Skeletal muscle satellite cell (primary cell): ENCODE results near the gene CCDC60.

ENCODE experiments used
- H3K27me3 ChIP-seq: 2 replicates; pipeline ENCODE4 v1.7.0; 2013; ENCODE audit warnings: low read length; ENCODE audit not compliant: control insufficient read depth, insufficient read depth
- H3K36me3 ChIP-seq: 2 replicates; pipeline ENCODE4 v1.7.0; 2013; ENCODE audit warnings: mild to moderate bottlenecking, control low read depth, low read length; ENCODE audit not compliant: insufficient read depth
- H3K4me1 ChIP-seq: 2 replicates; pipeline ENCODE4 v1.7.0; 2013; ENCODE audit warnings: low read length; ENCODE audit not compliant: control insufficient read depth, insufficient read depth
- H3K4me2 ChIP-seq: 2 replicates; pipeline ENCODE4 v1.7.0; 2013; ENCODE audit warnings: mild to moderate bottlenecking, low read length
- H3K4me3 ChIP-seq: 2 replicates; pipeline ENCODE4 v1.7.0; 2013; ENCODE audit warnings: low read length
- H3K9ac ChIP-seq: 2 replicates; pipeline ENCODE4 v1.7.0; 2013; ENCODE audit warnings: mild to moderate bottlenecking, low read depth, low read length, moderate library complexity
- H3K9me3 ChIP-seq: replicated peaks from 2 replicates; pipeline ENCODE4 v1.7.0; 2013; ENCODE audit warnings: mild to moderate bottlenecking, control low read depth, low read length

CCDC60 gene

DNA sequence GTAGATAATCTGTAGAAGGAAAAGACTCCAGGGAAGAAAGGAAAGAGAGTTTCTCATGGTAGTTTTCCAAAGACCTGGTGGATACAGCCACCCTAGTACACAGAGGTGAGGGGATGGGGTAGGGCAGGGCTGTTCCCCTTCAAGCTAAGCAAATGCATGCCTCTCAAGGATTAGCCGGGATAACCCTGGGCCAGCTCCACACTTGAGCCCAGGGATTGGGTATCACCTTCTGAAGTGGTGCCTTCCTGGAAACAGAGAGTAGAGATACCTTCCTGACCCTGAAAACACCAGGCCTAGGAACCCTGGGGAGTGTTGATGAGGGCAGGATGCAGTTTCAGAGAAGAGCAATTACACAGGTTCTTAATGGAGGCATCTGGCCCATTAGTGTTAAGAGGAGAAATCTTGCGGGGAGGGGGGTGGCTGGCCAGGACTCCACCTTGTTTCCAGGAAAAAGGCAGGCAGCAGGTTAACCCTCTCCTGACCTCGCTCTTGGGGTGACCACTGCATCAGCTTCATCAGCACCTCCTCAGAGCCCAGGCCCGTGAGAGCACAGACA is 152.1 kb downstream of the CCDC60 start:
- H3K4me3 ChIP-seq: no peak overlapping the region
- H3K4me2 ChIP-seq: no peak overlapping the region
- H3K36me3 ChIP-seq: no peaks in the 10 kb centered on the region
- no peaks in the 10 kb centered on the region for H3K9me3 ChIP-seq
- H3K27me3 ChIP-seq: no peaks in the 10 kb centered on the region
- H3K4me1 ChIP-seq: no peaks in the 10 kb centered on the region
- no peak overlapping the region for H3K9ac ChIP-seq

DNA sequence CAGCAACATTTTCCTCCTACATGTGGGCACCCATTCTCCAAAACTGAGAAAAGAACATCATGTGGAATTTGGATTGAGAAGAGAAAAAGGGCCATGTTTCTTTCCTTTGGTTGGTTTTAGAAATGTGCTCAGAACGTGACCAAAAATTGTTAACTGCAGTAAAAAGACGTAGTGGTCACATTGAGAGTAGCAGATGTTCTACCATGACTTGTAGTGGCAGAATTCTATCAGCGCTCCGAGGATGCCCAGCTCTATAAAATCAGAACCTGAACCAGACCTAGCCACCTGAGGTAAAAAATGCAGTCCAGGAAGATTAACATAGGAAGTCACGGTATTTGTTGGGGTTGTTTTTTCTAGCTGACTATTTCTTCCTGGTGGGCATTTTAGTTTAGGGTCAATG is 157.3 kb downstream of the CCDC60 start:
- Histone ChIP-seq H3K9ac (no peak overlapping the region), H3K36me3 (no peaks in the 10 kb centered on the region), H3K9me3 (no peaks in the 10 kb centered on the region), H3K4me3 (no peak overlapping the region), H3K27me3 (no peaks in the 10 kb centered on the region), H3K4me2 (no peak overlapping the region), H3K4me1 (no peaks in the 10 kb centered on the region)

DNA sequence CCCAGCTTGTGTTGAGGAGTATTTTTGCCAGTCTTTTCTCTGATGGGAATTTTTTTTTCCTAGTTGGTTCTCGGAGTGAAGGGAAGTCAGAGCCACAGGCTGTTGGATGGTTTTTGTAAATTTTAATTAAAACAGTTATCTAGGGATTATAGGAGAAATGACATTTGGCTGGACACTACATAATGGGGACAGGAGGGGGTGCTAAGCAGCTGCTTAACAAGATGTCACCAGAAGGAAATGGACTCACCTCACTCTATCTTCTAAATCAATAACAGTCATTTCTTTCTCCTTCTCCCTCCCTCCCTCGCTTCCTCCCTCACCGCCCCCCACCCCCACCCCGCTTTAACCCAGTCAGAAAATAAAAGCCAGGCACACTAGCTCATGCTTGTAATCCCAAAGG is 165.7 kb downstream of the CCDC60 start:
- H3K9me3 ChIP-seq: no peaks in the 10 kb centered on the region
- no peaks in the 10 kb centered on the region for H3K36me3 ChIP-seq
- no peak overlapping the region for H3K9ac ChIP-seq
- no peak overlapping the region for H3K4me2 ChIP-seq
- H3K4me3 ChIP-seq: no peak overlapping the region
- no peaks in the 10 kb centered on the region for H3K27me3 ChIP-seq
- H3K4me1 ChIP-seq: peaks cover 11% of the 10 kb centered on the region

DNA sequence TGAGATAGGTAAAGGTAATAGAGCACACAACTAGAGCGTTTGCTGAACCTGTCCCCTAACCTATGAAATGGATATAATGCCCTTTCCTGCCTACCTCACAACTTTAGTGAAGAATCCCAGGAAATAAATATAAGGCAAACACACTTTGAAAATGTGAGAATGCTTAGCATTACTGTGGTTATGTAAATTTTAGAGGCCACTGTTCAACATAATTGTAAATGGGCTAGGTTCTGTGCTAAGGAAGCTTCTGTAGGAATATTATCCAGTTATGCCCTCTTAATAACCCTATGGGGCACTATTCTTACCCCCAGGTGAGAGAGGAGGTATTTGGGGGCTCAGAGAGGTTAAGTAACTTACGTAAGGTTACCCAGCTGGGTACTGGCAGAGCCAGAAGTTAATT is 166.5 kb downstream of the CCDC60 start:
- Histone ChIP-seq H3K27me3 (no peaks in the 10 kb centered on the region), H3K4me1 (peaks cover 12% of the 10 kb centered on the region), H3K36me3 (no peaks in the 10 kb centered on the region), H3K9ac (no peak overlapping the region), H3K4me3 (no peak overlapping the region), H3K4me2 (no peak overlapping the region), H3K9me3 (no peaks in the 10 kb centered on the region)

DNA sequence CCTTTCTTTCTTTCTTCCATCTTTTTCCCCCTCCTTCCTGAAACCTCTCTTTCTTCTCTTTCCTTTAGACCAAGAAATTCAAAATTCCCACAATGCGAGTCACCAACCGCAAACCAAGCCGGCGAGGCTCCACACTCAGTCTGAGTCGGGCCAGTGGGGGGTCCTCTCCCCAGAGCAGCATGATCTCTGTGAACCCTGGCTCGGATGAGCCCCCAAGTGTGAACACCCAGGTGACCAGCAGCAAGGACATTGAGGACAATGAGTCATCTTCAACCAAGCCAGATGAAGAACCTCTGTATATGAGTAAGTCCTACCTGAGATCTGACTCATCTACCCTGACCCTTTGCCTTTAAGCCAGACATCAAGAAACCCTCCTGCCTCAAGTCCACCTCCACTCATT is 170.5 kb downstream of the CCDC60 start:
- Histone ChIP-seq H3K27me3 (no peaks in the 10 kb centered on the region), H3K4me1 (peaks cover 12% of the 10 kb centered on the region), H3K4me3 (no peak overlapping the region), H3K4me2 (no peak overlapping the region), H3K9ac (no peak overlapping the region), H3K36me3 (no peaks in the 10 kb centered on the region), H3K9me3 (no peaks in the 10 kb centered on the region)

DNA sequence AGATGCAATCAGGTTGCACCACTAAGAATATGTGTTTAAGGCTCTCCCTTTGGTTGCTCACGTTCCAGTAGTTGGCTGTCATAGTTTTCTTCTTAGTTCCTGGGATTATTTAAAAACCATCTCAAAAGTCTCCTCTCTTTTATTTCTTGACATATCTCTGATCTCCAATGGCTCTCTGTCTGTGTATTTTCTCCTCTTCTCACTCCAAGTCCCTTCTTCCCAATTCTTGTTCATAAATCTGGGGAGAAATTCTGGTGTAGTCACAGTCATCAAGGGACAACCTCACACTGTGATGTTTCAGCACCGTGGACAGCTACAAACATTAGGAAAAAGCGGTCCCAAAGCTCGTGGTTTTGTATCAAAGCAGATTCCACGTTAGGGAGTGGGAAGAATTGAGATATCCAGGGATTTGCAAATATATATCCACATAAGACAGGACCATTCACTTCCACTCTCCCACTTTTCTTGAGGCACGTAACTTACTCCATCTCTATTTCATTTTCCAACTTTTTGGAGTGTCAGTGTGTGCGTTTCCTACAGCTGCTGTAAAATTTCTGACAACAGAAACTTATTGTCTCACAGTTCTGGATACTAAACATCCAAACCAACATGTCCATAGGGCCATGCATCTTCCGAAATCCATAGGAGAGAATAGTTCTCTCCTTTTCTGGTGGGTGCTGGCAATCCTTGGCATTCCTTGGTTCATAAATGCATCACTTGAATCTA is 178.4 kb downstream of the CCDC60 start:
- H3K4me2 ChIP-seq: no peak overlapping the region
- H3K4me1 ChIP-seq: no peaks in the 10 kb centered on the region
- no peaks in the 10 kb centered on the region for H3K9me3 ChIP-seq
- no peaks in the 10 kb centered on the region for H3K27me3 ChIP-seq
- no peaks in the 10 kb centered on the region for H3K36me3 ChIP-seq
- H3K9ac ChIP-seq: no peak overlapping the region
- no peak overlapping the region for H3K4me3 ChIP-seq

DNA sequence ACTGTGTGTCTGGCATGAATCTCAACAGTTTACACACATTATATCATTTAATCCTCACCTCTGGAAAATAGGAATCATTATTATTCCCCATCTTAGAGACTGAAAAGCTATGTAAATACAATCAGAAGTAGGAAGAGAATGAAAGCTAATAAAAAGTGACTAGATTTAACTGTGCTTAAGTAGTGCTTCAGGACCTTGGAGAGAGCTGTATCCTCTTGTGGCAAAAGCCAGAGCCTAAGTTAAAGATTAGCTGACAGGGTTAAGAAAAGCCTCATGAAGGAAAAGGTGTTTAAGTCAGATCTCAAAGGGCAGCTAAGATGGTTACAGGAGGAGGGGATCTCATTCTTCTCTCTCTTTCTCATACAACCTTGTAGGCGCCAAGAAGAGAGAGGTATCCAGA is 193.7 kb downstream of the CCDC60 start:
- Histone ChIP-seq H3K4me2 (no peak overlapping the region), H3K9ac (no peak overlapping the region), H3K4me3 (no peak overlapping the region), H3K4me1 (no peaks in the 10 kb centered on the region), H3K9me3 (no peaks in the 10 kb centered on the region), H3K36me3 (no peaks in the 10 kb centered on the region), H3K27me3 (no peaks in the 10 kb centered on the region)

DNA sequence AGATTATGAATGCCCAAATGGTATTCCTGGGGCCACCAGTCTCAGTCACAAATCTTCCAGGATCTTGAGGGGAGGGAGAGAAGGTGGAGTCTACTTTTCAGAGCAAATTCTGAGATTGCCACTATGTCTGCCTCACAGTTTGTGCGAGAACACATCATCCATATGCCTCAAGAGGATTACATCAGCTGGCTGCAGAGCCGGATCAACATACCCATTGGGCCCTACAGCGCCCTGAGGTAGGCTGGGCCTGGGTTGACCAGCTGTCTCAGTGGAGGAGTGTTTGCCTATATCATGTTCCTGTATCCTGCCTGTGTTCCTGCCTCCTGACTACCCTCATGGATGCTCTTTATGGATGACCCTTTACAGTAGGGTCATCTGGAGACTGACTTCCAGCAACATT is 205.9 kb downstream of the CCDC60 start:
- no peak overlapping the region for H3K4me2 ChIP-seq

DNA sequence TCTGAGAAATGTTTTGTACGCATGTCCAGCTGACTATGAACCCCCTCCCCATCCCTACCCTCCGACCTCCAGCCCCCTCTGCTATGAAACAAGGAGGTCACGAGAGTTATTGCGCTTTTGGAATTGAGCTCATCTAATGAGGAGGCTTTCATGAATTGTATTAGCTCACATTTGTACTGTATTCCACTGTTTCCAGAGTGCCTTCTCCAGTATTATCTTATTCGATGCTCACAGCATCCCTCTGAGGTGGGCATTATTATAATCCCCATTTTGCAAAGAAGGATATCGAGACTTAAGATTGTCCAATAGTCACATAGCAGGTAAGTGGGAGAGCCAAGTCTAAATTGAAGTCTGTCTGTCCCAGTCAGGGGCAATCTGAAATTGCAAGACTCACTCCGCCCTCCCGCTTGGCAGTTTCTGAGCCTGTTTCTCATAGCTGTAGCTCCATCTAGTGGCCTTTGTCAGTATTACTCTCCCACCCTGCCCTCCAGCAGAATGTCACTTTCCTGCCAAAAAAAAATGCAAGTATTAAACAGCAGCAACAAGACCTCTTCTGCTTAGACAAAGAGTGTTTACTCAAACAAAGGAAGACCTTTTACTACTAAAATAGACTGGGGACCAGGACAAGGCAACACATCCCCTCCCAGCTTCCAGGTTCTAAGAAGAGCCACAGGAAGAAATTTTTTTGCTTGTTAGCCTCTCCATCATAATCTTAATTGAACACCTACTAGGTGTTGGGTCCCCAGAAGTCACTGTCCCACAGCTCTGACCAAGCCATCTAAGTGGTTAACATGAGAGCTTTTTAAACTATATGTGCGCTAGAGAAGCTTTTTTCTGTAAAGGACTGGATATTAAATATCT is 210.5 kb downstream of the CCDC60 start:
- Histone ChIP-seq H3K36me3 (no peaks in the 10 kb centered on the region), H3K4me3 (no peak overlapping the region), H3K4me1 (no peaks in the 10 kb centered on the region), H3K4me2 (no peak overlapping the region), H3K27me3 (no peaks in the 10 kb centered on the region), H3K9me3 (no peaks in the 10 kb centered on the region), H3K9ac (no peak overlapping the region)

More for the DNA sequence above, 205.9 kb downstream of the CCDC60 start:
- Histone ChIP-seq H3K36me3 (no peaks in the 10 kb centered on the region), H3K9me3 (no peaks in the 10 kb centered on the region), H3K27me3 (no peaks in the 10 kb centered on the region), H3K9ac (no peak overlapping the region), H3K4me1 (no peaks in the 10 kb centered on the region), H3K4me3 (no peak overlapping the region)

DNA sequence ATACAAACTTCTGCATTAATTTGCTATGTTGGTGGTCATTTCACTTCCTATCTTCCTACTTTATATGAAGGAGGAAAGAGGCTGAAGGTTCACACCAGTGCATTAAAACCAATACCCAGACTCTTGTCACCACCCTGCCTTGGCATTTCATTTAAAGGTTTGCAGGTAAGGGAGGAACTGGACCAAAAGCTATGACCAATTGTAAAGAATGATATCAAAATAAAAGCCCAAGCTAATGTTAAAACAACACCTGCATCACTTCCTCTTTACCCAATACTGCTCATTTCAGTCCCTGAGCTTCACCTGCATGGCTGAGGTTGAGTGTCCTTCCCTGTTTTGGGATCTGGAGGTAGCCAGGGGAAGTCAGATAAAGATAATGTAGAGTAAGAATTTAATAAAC is 211.8 kb downstream of the CCDC60 start:
- no peaks in the 10 kb centered on the region for H3K36me3 ChIP-seq
- H3K4me1 ChIP-seq: no peaks in the 10 kb centered on the region
- H3K4me3 ChIP-seq: no peak overlapping the region
- no peak overlapping the region for H3K4me2 ChIP-seq
- H3K9ac ChIP-seq: no peak overlapping the region
- H3K27me3 ChIP-seq: no peaks in the 10 kb centered on the region
- H3K9me3 ChIP-seq: no peaks in the 10 kb centered on the region

DNA sequence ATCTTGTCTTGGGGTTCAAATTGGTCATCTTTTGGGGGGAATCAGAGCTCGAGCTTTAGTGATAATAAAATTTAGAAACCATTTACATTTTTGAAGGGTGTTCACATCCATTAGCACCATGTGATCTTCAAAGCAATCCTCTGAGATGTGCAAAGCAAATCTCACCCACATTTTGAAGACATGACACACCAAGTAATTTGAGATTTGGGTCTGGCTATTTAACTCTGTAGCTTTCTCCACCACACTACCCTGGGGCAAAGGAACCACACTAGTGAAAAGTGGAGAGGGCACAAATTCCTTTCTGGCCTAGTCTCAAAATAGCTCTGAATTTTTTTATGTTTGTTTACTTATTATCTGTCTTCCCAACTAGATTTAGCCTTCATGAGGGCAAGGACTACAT is 212.5 kb downstream of the CCDC60 start:
- Histone ChIP-seq H3K36me3 (no peaks in the 10 kb centered on the region), H3K9ac (no peak overlapping the region), H3K4me1 (no peaks in the 10 kb centered on the region), H3K27me3 (no peaks in the 10 kb centered on the region), H3K9me3 (no peaks in the 10 kb centered on the region), H3K4me3 (no peak overlapping the region), H3K4me2 (no peak overlapping the region)
